HepG2 (cell line): ENCODE measurements around the gene TMEM63B. TPM values are rescaled to one million over a fixed set of nuclear protein-coding genes. Genes with fewer than 3 reads are reported as not detected.

ENCODE experiments used
- AGO1 ChIP-seq: fragments of 200-400 bp; formaldehyde crosslinking; IDR thresholded peaks from 2 replicates; pipeline ENCODE4 v1.6.1; 2017; ENCODE audit warnings: mild to moderate bottlenecking, low read depth, low read length, moderate library complexity; ENCODE audit not compliant: poor library complexity, severe bottlenecking
- ARID2 ChIP-seq: sonication (generic); formaldehyde crosslinking; IDR thresholded peaks from 2 replicates; pipeline ENCODE4 v1.8.1; 2022; ENCODE audit warnings: mild to moderate bottlenecking, missing genetic modification reagents, borderline replicate concordance
- ARID3A ChIP-seq: IDR thresholded peaks from 2 replicates; pipeline ENCODE4 v1.6.1; 2012; ENCODE audit warnings: low read depth, low read length, improper control_type of control experiment
- ELF3 ChIP-seq: IDR thresholded peaks from 2 replicates; pipeline ENCODE4 v1.6.1; 2016; ENCODE audit warnings: missing genetic modification reagents, missing compliant biosample characterization
- GABPB1 ChIP-seq: IDR thresholded peaks from 2 replicates; pipeline ENCODE4 v1.6.1; 2016; ENCODE audit warnings: mild to moderate bottlenecking, missing genetic modification reagents, moderate library complexity, missing compliant biosample characterization
- GLI4 ChIP-seq: sonication (generic); formaldehyde crosslinking; IDR thresholded peaks from 2 replicates; pipeline ENCODE4 v1.5.1; 2020; ENCODE audit warnings: missing genetic modification reagents, mild to moderate bottlenecking, moderate library complexity, borderline replicate concordance
- HMGXB4 ChIP-seq, 2 experiments: sonication (generic) in 1 of 2; formaldehyde crosslinking in 1 of 2; IDR thresholded peaks; 2 replicates each; pipeline versions ENCODE4 v1.4.0 to v1.6.1; 2018 to 2020; ENCODE audit warnings: missing genetic modification reagents in 2 of 2, borderline replicate concordance in 1 of 2, low read depth in 1 of 2, mild to moderate bottlenecking in 1 of 2, missing biosample characterization in 1 of 2
- HNF1A ChIP-seq, 2 experiments: sonication (generic) in 1 of 2; formaldehyde crosslinking in 1 of 2; IDR thresholded peaks; 2 replicates each; pipeline versions ENCODE4 v1.4.0 to v1.6.1; 2016 to 2020; ENCODE audit warnings: borderline replicate concordance in 1 of 2, low read depth in 1 of 2, mild to moderate bottlenecking in 1 of 2, missing genetic modification reagents in 1 of 2
- HOXA3 ChIP-seq: sonication (generic); formaldehyde crosslinking; IDR thresholded peaks from 2 replicates; pipeline ENCODE4 v1.5.0; 2020; ENCODE audit warnings: missing genetic modification reagents
- NR3C1 ChIP-seq: sonication (generic); formaldehyde crosslinking; IDR thresholded peaks from 2 replicates; pipeline ENCODE4 v1.4.0; 2020; ENCODE audit warnings: missing genetic modification reagents
- POLR2G ChIP-seq: fragments of 200-400 bp; formaldehyde crosslinking; IDR thresholded peaks from 2 replicates; pipeline ENCODE4 v1.6.1; 2018; ENCODE audit warnings: mild to moderate bottlenecking, low read depth, low read length, moderate library complexity
- TCF7 ChIP-seq: sonication (generic); IDR thresholded peaks from 2 replicates; pipeline ENCODE4 v1.6.1; 2016; ENCODE audit warnings: antibody characterized with exemption, low read depth
- ZFYVE20 ChIP-seq: sonication (generic); formaldehyde crosslinking; IDR thresholded peaks from 2 replicates; pipeline ENCODE4 v1.8.0; 2023; ENCODE audit warnings: low read depth, mild to moderate bottlenecking, moderate library complexity, missing genetic modification reagents, borderline replicate concordance
- ZGPAT ChIP-seq: IDR thresholded peaks from 2 replicates; pipeline ENCODE4 v1.6.1; 2016; ENCODE audit warnings: mild to moderate bottlenecking
- ZNF225 ChIP-seq: sonication (generic); formaldehyde crosslinking; IDR thresholded peaks from 2 replicates; pipeline ENCODE4 v1.4.0; 2020; ENCODE audit warnings: mild to moderate bottlenecking, missing genetic modification reagents
- ZNF232 ChIP-seq: sonication (generic); formaldehyde crosslinking; IDR thresholded peaks from 2 replicates; pipeline ENCODE4 v1.4.0; 2020; ENCODE audit warnings: missing genetic modification reagents, borderline replicate concordance
- ZNF546 ChIP-seq: sonication (generic); formaldehyde crosslinking; conservative IDR thresholded peaks from 2 replicates; pipeline ENCODE4 v1.8.1; 2023; ENCODE audit warnings: mild to moderate bottlenecking, missing genetic modification reagents
- ZNF768 ChIP-seq: sonication (generic); formaldehyde crosslinking; IDR thresholded peaks from 2 replicates; pipeline ENCODE4 v1.4.0; 2020; ENCODE audit warnings: missing genetic modification reagents
- polyA plus RNA-seq, 8 experiments: library from polyadenylated mRNA; depleted of rRNA in 3 of 8; stranded (reverse) in 7 of 8; unstranded in 1 of 8; fragments of >200 nt; fragmentation: Illumina TruSeq in 4 of 8; extraction: Trizol in 4 of 8; gene quantifications; 2 replicates each; pipeline versions ENCODE4 v1.2.1 to v1.2.3, GENCODE V29; 2011 to 2016; ENCODE audit warnings: low read depth in 4 of 8, missing spikeins in 1 of 8, mixed read lengths in 1 of 8; ENCODE audit not compliant: insufficient read depth in 1 of 8
- total RNA-seq, 5 experiments: library from RNA; depleted of rRNA; stranded (reverse); fragments of >200 nt; fragmentation: Illumina TruSeq; extraction: Trizol; gene quantifications; 2 replicates each; pipeline ENCODE4 v1.2.3, GENCODE V29; 2016; ENCODE audit warnings: low read depth in 1 of 5

TMEM63B gene
- total and polyA plus RNA-seq, 2 of the 13 experiments (the other 11 are each of a cell fraction or from before 2014, with no cell fraction given): 27.4 to 75.8 TPM

- no peak for TF ChIP-seq NR3C1 (CRISPR knock-in tag)
- TF ChIP-seq HMGXB4 (CRISPR knock-in tag; IDR thresholded peaks at IDR 0.05; ENCODE audit: borderline replicate concordance in 1 of 2, low read depth in 1 of 2): no peak
- TF ChIP-seq TCF7: no peak
- TF ChIP-seq HOXA3: 0 out of 2 replicates have a peak, but pooled peaks have one; percentile 3
- peak; percentile 5; the same call in 1 of the 2 replicates for TF ChIP-seq ZNF232 (CRISPR knock-in tag)
- peak; percentile 57; the same call in 1 of the 2 replicates for TF ChIP-seq ZNF768 (CRISPR knock-in tag)
- TF ChIP-seq ZGPAT (CRISPR knock-in tag): 0 out of 2 replicates have a peak, but pooled peaks have one; percentile 10
- 0 out of 2 replicates have a peak, but pooled peaks have one; percentile 63 for TF ChIP-seq ARID3A
- peak; percentile 68; the same call in 1 of the 2 replicates for TF ChIP-seq ZNF546
- TF ChIP-seq GLI4 (CRISPR knock-in tag): 0 out of 2 replicates have a peak, but pooled peaks have one; percentile 22
- TF ChIP-seq ELF3 (CRISPR knock-in tag): peak; percentile 11; the same call in 1 of the 2 replicates
- peak; percentile 24; the same call in 1 of the 2 replicates for TF ChIP-seq GABPB1 (CRISPR knock-in tag)
- TF ChIP-seq AGO1: peak; percentile 22
- TF ChIP-seq HNF1A (IDR thresholded peaks at IDR 0.05; ENCODE audit: low read depth): 0 out of 2 replicates have a peak, but pooled peaks have one; percentile 27
- TF ChIP-seq HNF1A (CRISPR knock-in tag; IDR thresholded peaks at IDR 0.05; ENCODE audit: borderline replicate concordance): no peak
- TF ChIP-seq ARID2 (CRISPR knock-in tag): peak; percentile 73
- TF ChIP-seq POLR2G: 0 out of 2 replicates have a peak, but pooled peaks have one; percentile 17
- no peak for TF ChIP-seq ZFYVE20
- 0 out of 2 replicates have a peak, but pooled peaks have one; percentile 14 for TF ChIP-seq ZNF225 (CRISPR knock-in tag)
Measured at GRCh38 chr6:44126320-44127149, 819 bp upstream of the TMEM63B start (continued).
